Forelimb muscle (tissue), 1 donor: ENCODE measurements around the gene SLC6A7. TPM values are rescaled to one million over a fixed set of nuclear protein-coding genes. Genes with fewer than 3 reads are reported as not detected.
"Not testable (repeated sequence)": the region's sequence is repeated elsewhere in the genome, so short reads cannot be mapped to it uniquely, and the experiment has no call there.

Experiments used
- DNase-seq: peaks from one replicate; pipeline ENCODE4 v3.0.0-alpha.2; 2013; ENCODE audit warnings: low read depth
- polyA plus RNA-seq: library from polyadenylated mRNA; unstranded; fragments of 120-200 nt; gene quantifications from one replicate; pipeline ENCODE4 v1.2.1, GENCODE V29; 2013; ENCODE audit not compliant: insufficient read length

Gene SLC6A7
- polyA plus RNA-seq, 1 donor: 0.30 TPM

DNA sequence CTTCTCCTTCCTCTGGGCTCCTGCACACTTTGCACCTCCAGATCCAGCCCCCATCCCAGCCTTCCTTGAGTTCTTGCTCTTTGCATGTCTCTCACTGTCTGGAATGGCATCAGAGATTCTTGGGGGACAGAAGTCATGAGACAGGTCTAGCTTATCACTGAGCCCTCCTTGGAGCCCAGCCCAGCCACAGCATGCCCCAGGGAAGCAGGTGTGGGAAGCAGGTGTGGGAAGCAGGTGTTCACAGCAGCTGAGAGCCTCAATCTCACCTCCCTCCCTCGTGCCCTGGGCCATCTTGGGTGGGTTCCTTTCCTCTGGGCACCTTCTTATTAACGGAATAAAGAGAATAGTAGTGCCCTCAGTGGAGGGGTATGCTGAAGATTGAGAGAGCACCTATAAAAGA lies 27.2 kb downstream of the SLC6A7 start:
- DNase-seq: no peak

DNA sequence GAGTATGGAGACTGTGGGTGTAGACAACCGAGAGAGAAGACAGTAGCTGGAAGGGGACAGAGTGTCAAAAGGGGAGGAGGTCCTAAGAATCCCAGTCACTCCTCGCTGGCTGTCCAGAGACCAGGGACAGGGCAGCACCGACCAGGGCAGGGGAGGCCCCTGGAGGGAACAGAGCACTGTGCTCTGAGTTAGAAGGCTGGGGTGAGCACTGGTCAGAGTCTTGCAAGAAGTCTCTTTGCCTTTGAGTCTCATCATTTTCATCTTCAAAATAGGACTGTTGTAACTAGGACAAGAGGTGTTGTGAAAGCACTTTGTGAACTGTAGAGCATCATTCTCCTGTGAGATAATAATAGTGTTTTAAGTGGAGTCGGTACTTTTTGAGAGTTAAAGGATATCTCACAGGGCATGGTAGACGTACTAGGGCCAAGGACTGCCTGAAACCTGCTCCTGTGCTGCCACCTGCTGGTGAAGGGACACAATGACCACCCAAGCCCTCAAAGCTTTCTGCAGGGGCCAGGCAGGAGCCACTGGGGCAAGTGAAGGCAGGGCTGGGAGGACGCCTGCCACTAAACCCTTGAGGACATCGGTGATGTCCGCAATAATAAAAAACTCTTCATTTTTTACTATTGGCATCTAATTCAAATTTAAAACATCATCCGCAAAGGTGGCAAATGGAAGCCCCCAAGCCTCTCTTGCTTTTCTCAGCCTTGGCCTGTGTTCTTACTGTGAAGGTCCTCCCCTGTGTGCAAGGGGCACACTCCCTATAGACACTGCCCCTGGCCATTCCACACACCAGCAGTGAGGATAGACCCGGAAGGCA lies 28.2 kb downstream of the SLC6A7 start:
- DNase-seq: peak; percentile 59

DNA sequence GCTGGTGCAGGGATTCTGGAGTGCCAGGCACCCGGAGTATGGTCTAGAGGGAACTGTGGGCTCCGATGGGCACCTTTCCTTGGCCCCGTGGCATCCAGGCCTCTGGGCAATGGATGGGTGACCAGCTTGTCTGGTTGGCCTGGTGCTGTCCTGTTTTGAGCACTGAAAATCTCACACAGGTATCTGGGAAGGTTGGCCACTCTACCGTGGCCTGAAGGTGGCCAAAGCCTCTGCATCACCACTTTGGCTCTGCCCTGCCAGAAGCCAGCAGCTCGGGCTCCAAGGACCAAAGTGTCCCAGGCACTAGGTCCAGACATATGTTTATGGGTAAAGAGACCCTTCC lies 28.8 kb downstream of the SLC6A7 start:
- DNase-seq: no peak

GRCh38 chr5:150219142-150219541 lies 29.3 kb downstream of the SLC6A7 start:
- no peak for DNase-seq

GRCh38 chr5:150219861-150220260 lies 30.0 kb downstream of the SLC6A7 start:
- DNase-seq: no peak

DNA sequence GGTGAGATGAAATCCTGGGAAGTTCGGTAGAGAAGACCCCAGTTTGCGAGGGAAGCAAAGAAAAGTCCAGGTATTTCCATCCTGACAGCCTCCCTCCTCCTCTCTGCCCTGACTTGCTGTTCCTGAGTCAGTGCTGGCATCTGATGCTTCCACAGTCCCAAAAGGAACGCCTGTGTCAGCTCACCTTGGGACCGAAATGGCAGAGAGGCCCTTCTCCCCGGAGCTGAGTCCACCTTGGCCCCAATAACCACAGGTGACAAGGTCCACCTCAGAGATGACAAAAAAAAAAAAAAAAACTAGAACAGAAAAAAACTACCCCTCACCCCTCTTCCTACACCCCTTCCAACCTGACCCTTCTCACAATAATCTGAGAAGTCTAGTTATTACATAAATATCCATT lies 31.6 kb downstream of the SLC6A7 start:
- no peak for DNase-seq

DNA sequence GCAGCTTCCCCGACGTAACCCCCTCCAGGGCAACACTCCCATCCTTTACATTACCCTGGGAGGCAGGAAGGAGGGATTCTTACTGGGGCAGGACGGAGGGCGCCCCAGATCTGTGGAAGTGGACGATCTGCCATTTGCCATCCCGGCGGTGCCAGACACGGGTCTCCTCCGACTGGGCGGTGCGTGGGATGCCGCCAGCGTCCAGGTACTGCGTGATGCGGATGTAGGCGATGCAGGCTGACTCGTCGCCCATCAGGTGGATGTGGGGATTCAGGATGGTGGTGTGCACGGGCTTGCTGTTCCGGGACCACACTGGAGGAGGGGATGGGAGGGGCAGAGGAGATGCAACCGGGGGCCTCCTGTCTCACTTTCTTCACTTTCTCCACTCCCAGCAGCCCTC lies 33.0 kb downstream of the SLC6A7 start:
- DNase-seq: no peak

DNA sequence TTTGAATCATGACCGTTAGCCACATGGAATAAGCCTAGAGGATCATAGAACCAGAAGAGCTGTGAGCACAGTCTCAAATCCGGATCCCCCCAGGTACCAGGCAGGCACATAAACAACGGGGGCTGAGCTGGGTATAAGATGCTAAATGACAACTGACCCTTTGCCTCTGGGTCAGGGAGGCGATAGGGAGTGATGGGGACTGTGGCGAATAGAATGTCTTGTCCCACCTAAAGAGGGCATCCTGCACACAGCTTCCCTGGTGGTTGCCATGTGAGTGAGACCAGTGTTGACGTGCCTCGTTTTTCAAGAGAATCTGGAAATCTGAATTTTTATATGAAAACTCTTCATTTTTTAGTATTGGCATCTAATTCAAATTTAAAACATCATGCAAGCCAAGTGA lies 33.6 kb downstream of the SLC6A7 start:
- DNase-seq: no peak

GRCh38 chr5:150224483-150225027 lies 34.7 kb downstream of the SLC6A7 start:
- no peak for DNase-seq

- DNase-seq: no peak
Observed at GRCh38 chr5:150227036-150227435, 37.2 kb downstream of the SLC6A7 start.

DNA sequence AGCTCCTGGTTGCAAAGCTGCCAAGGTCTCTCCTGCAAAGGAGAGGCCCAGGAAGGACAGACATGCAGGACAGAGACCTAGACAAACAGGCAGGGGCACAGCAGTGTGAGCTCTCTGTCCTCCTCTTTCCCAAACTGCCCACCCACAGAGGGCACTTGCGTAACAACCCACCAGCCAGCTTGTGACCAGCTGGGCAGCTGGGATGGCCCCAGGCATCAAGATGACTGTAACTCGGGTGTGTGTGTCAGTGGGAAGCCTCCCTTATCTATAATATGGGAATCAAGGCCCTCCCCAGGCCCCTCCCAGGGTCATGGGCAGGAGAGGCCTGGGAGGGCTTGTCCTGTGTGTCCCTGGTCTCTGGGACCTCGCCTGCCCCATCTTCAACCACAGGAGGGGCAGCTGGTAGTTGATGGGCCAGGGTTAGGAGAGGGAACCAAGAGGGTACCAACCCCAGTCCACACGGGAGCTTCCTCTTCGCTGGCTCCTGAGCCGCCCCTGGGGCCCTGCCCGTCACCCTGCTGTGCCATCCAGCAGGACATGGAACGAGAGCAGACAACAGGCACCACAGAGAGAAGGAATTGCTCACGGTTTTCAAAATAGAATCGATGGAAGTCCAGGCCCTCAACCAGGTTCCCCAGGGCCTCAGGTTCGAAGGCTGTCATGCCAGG lies 37.9 kb downstream of the SLC6A7 start:
- no peak for DNase-seq

DNA sequence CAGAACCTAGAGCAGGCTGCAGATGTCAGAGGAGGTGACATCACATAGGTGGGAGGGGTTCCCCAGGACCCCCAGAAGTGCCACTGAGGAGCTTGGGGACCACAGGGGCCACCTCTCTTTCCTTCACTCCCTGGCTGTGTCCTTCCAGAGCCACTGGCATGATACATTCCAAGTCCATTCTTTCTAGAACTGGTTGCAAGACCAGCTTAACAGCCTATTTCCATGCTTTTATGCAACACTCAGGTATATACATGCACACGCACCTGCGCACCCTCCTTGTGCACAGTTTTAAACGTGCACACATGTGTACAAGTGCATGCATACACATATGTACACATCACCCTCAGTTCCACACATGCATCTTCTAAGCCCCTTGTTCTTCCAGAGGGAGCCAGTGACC lies 39.7 kb downstream of the SLC6A7 start:
- no peak for DNase-seq

GRCh38 chr5:150230842-150231241 lies 41.0 kb downstream of the SLC6A7 start:
- DNase-seq: no peak

DNA sequence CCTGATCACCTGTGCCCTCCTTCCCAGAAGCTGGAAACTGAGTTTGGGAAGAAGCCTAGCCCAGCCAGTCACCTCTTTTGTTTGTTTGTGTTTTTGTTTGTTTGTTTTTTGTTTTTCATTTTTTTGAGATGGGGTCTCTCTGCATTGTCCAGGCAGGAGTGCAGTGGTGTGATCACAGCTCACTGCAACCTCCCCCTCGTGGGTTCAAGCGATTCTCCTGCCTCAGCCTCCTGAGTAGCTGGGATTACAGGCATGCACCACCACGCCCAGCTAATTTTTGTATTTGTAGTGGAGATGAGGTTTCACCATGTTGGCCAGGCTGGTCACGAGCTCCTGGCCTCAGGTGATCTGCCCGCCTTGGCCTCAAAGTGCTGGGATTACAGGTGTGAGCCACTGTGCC lies 43.8 kb downstream of the SLC6A7 start:
- DNase-seq: not testable (repeated sequence)

- no peak for DNase-seq
Observed at GRCh38 chr5:150234576-150235499, 45.0 kb downstream of the SLC6A7 start.

DNA sequence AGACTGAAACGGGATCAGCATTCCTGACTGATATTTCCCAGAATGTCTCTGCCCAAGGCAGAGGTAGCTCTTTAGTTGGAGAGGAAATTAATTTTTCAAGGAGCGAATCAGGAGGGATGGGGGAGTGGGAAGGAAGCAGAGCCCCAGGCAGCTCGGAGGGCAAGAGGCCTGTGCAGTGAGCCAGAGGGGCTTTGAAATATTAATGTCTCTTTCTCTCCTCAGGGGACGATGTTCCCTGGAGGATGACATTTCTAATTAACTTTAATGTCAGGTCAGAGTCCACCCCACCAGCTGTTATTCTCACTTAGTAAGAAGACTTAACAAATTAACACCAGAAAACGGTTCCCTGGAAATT lies 45.6 kb downstream of the SLC6A7 start:
- no peak for DNase-seq

- no peak for DNase-seq
Observed at GRCh38 chr5:150236313-150236712, 46.5 kb downstream of the SLC6A7 start.

- no peak for DNase-seq
Observed at GRCh38 chr5:150236981-150237754, 47.3 kb downstream of the SLC6A7 start.

GRCh38 chr5:150238646-150239045 lies 48.8 kb downstream of the SLC6A7 start:
- no peak for DNase-seq

DNA sequence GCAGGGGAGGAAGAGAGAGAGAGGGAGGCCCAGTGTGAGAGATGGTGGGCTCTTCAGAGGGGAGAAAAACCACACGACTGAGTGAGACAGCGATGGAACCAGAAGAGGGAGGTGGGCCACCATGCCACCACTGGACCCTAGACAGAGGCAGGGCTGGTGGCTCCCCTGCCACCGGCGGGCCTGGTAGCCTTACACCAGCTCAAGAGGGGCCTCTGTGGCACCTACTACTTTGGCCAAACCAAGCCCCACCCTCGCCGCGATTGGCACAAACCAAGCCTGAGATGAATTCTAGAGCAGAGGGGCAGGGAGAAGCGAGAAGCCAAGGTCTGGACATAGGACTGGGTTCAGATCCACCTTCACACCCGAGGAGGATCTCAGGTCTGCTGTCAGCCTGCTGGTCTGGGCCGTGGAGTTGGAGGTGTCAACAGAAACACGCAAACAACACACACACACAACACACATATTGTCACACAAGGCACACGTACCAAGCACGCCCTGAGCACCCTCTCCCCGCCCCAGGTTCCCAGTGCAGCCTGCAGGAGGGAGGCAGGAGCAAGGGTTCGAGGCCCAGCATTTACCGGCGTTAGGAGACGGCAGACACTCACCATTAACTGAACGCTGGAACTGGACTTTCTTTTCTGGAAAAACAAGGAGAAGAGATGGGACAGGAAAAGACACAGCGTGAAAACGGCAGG lies 49.4 kb downstream of the SLC6A7 start:
- no peak for DNase-seq

GRCh38 chr5:150239794-150240122 lies 49.9 kb downstream of the SLC6A7 start:
- DNase-seq: no peak
